ENCODE data around the gene TMEM91.
"Not testable (repeated sequence)": the region's sequence is repeated elsewhere in the genome, so short reads cannot be mapped to it uniquely, and the experiment has no call there.

The TMEM91 gene

DNA sequence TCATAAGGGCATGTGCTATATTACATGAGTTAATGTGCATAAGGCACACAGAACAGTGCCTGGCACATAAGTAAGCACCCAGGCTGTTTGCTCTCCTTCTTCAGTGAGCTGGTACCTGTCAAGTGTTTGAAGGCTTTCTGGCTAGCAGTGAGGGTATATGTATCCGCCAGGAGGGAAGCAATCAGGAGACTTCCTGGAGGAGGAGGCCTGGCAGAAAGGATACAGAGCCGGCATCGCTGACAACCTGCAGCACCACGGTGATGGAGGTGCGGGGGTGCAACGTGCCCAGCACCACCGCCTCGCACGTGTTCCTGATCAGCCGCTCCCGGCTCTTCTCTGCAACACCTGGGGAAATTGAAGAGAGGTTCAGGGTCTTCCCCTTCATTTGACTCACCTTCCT is 15.3 kb downstream of the TMEM91 start:
- no peak overlapping the region for H3K4me3 Mint-ChIP-seq
- no peaks in the 10 kb centered on the region for H3K9me3 Mint-ChIP-seq
- H3K27ac Mint-ChIP-seq: no peak overlapping the region
- H3K27me3 Mint-ChIP-seq: no peaks in the 10 kb centered on the region
- DNase-seq (no peak), ATAC-seq (no peak)
- peaks cover 17% of the 10 kb centered on the region for H3K4me1 Mint-ChIP-seq

DNA sequence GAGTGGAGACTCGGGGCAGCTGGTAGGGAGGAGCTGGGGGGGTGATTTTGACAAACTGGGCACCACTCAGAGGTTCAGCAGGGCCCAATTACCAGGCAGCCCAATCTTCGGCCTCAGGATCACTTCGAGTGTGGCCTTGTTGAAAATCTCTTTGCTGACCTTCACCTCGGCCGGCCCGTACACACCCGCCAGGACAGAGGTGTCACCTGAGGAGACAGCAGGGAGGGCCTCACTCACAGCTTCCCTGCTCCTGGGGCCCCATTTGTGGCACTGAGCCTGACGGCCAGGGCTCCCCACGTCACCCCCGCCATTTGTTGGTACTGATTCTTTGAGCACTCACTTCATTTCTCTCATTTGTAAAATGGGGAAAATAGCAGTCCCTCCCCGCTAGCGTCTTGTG is 16.4 kb downstream of the TMEM91 start:
- Mint-ChIP-seq H3K4me1 (peaks cover 17% of the 10 kb centered on the region), H3K4me3 (no peak overlapping the region)

DNA sequence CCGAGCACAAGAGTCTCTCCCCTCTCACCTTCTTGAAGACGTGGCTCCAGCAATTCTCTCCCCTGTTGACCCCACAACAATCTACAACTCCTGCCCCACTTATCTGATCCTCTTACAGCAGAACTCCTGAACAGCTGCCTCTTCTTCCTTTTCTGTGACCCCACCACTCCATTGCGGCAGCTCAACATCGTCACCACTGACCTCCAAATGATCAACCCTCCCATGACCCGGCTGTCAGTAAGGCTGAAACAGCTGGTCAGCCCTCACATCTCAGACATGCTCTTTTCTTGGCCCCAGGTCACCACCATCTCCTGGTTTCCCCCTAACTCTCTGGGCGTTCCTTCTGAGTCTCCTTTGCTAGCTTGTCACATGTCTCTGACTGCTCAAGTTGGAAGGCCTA is 19.0 kb downstream of the TMEM91 start:
- Mint-ChIP-seq H3K4me1 (peaks cover 37% of the 10 kb centered on the region), H3K4me3 (peak overlapping the region; percentile 6 to 44), H3K9me3 (no peaks in the 10 kb centered on the region), H3K27ac (peak overlapping the region in 1 of 2 donors; percentile 49), H3K27me3 (no peaks in the 10 kb centered on the region)
- DNase-seq (no peak), ATAC-seq (no peak)

More for the DNA sequence above, 16.4 kb downstream of the TMEM91 start:
- no peak overlapping the region for H3K27ac Mint-ChIP-seq
- H3K9me3 Mint-ChIP-seq: no peaks in the 10 kb centered on the region
- H3K27me3 Mint-ChIP-seq: no peaks in the 10 kb centered on the region
- no peak for ATAC-seq
- DNase-seq: no peak

DNA sequence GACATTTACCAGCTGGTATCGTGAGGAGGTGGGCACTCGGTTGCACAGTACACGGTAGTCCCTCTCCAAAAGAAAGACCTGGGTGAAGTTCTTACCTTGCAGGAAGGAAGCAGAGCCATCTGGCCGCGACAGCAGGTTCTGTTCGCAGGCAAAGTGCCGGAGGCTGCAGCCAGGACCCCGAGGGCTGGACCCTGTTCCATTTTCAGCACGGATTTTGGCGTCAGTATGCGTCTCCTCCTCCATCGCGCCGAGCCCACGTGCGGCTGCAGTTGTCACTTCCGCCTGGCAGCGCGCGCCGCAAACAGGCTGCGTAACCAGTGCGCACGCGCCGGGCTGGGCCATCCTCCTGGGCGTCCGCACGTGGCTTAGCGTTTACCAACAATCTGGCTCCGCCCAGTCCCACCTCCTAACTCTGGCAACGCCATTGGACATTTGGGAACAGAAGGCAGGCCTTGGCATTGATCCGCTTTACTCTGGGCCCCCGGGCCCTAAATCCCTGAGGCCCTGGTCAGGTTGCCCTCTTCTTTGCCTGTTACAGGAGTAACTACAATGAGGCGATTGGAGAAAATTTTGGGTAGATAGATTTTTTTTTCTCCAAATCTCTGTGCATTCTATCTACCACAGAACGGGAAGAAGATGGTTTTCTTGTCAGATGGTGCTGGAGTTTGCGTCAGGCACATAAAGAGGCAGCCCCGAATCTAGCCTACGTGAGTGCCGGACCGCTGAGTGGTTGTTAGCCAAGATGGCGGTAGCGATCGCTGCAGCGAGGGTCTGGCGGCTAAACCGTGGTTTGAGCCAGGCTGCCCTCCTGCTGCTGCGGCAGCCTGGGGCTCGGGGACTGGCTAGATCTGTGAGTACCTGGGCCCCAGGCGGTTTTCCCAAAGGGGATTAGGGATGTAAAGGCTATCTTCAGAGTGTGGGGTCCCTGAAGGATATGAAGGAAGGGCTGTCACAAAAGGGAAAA is 21.0 kb downstream of the TMEM91 start, which contains the start of the genes BCKDHA and EXOSC5:
BCKDHA (plus strand) TSS at position 733 of the 964 bp plus-strand sequence; CDS start at position 743, 10 bp downstream.
EXOSC5 (minus strand) TSS at position 274 of the 964 bp plus-strand sequence; CDS start at position 243, 31 bp downstream.
- ATAC-seq (peak; percentile 98), DNase-seq (peak; percentile 98 to 99)
- no peaks in the 10 kb centered on the region for H3K9me3 Mint-ChIP-seq
- H3K4me3 Mint-ChIP-seq: peak within 1 kb of the TSS; percentile 98 to 100
- peak within 1 kb of the TSS; percentile 100 for H3K27ac Mint-ChIP-seq
- H3K27me3 Mint-ChIP-seq: no peaks in the 10 kb centered on the region
- H3K4me1 Mint-ChIP-seq: peaks cover 43% of the 10 kb centered on the region

DNA sequence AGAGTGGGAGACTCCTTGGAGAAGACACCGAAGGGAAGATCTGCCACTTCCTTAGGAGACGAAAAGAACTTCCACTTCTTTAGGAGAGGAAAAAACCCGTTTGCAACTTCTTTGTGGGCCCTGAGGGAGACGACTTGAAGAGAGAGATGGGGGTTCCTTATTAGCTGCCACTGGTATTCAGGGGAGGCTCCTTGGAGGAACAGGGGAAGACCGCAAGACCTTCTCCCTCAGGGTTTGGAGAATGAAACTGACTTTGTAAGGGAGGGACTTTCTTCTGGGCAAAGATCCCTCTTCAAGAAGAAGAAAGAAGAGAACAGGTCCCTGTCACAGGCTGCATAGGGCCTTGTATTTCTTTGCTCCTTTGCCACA is 21.7 kb downstream of the TMEM91 start:
- DNase-seq: no peak
- no peak for ATAC-seq

DNA sequence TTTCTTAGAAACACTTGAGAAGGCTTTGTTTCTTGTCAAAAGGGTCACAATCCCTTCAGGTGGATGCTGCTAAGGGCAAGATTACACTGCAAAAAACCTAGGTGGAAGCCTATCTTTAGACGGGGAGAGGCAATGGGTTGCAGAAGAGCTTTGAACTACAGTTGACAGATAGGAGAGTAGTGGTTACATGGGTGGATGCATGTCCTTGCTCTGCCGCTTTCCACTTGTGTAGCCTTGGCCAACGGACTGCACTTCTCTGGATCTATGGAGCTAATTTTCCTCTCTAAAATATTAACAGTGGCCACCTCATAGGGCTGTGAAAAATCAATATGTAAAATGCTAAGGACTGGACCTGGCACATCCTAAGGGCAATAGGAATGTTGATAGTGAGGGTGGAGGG is 22.3 kb downstream of the TMEM91 start:
- peak overlapping the region; percentile 100 for H3K27ac Mint-ChIP-seq
- H3K4me1 Mint-ChIP-seq: peaks cover 51% of the 10 kb centered on the region
- no peaks in the 10 kb centered on the region for H3K27me3 Mint-ChIP-seq
- no peaks in the 10 kb centered on the region for H3K9me3 Mint-ChIP-seq
- H3K4me3 Mint-ChIP-seq: peak overlapping the region; percentile 98 to 100
- no peak for ATAC-seq
- DNase-seq: no peak

More for the DNA sequence above, 21.7 kb downstream of the TMEM91 start:
- Mint-ChIP-seq H3K27ac (peak overlapping the region; percentile 100), H3K4me3 (peak overlapping the region; percentile 98 to 100), H3K9me3 (no peaks in the 10 kb centered on the region), H3K27me3 (no peaks in the 10 kb centered on the region), H3K4me1 (peaks cover 45% of the 10 kb centered on the region)

DNA sequence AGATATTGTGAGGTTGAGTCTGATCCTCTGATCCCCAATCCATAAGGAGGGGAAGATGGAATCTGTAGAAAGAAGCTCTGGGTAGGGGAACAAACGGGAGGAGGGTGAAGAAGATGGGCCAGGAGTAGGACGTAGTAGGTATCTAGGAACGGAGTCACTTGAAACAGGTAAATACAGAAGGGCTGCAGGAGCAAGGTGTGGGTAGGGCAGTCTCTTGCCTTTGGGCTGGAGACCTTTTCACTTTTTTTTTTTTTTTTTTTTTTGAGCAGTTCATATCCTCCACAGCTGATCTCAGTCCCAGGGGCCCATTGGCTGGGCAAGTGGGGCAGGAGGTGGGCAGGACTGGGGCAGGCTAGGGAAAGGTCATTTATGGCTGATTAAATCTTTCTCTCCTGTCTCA is 22.8 kb downstream of the TMEM91 start:
- H3K27ac Mint-ChIP-seq: peak overlapping the region in 1 of 2 donors; percentile 14
- H3K4me1 Mint-ChIP-seq: peaks cover 55% of the 10 kb centered on the region
- peak overlapping the region; percentile 98 to 100 for H3K4me3 Mint-ChIP-seq
- DNase-seq (no peak), ATAC-seq (no peak)
- H3K9me3 Mint-ChIP-seq: no peaks in the 10 kb centered on the region
- H3K27me3 Mint-ChIP-seq: no peaks in the 10 kb centered on the region

DNA sequence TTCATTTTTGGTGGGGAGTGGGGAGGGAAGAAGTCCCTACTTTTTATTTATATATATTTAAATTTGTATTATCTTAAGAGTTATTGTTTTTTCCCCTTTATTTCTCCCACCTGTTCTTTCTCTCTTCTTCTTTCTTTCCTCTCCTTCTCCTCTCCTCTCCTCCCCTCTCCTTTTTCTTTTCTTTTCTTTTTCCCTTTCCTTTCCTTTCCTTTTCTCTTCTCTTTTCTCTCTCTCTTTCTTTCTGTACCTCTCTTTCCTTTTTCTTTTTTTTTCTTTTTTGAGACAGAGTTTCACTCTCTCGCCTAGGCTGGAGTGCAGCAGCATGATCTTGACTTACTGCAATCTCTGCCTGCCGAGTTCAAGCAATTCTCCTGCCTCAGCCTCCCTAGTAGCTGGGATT is 23.2 kb downstream of the TMEM91 start:
- H3K27me3 Mint-ChIP-seq: no peaks in the 10 kb centered on the region
- peaks cover 55% of the 10 kb centered on the region for H3K4me1 Mint-ChIP-seq
- no peaks in the 10 kb centered on the region for H3K9me3 Mint-ChIP-seq
- ATAC-seq: no peak
- peak overlapping the region in 1 of 2 donors; percentile 44 for H3K27ac Mint-ChIP-seq
- DNase-seq: no peak
- peak overlapping the region; percentile 44 for H3K4me3 Mint-ChIP-seq

DNA sequence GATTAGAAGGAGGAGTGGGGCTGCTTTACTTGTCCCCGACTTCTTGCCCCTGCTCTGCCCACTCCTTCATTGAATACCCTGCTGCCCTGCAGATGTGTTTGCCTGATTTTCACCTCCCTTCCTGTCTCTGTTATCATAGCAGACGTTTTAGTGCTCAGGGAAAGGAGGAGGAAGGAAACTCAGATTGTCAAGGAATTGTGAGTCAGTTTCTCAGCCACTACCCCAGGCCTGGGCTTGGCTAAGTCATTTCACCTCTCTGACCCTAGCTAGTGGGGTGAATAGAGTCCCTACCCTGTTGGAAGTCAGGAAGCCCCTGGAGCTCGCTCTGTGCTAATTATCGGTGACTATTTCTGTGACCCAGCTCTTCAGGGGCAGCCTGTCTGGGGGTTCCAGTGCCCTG is 25.1 kb downstream of the TMEM91 start:
- no peak overlapping the region for H3K4me3 Mint-ChIP-seq
- ATAC-seq (no peak), DNase-seq (no peak)
- H3K27ac Mint-ChIP-seq: no peak overlapping the region
- no peaks in the 10 kb centered on the region for H3K27me3 Mint-ChIP-seq
- no peaks in the 10 kb centered on the region for H3K9me3 Mint-ChIP-seq
- H3K4me1 Mint-ChIP-seq: peaks cover 39% of the 10 kb centered on the region

DNA sequence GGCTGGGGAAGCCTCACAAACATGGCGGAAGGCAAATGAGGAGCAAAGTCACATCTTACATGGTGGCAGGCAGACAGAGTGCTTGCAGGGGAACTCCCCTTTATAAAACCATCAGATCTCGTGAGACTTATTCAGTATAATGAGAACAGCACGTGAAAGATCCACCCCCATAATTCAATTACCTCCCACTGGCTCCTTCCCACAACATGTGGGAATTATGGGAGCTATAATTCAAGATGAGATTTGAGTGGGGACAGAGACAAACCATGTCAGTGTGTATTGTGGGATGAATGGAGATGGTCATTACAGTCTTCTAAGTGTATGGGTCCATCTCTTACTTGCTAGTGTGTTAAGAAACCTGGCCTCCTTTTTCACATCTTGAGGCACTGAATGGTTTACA is 25.7 kb downstream of the TMEM91 start:
- ATAC-seq (no peak), DNase-seq (no peak)
- H3K27me3 Mint-ChIP-seq: no peaks in the 10 kb centered on the region
- peaks cover 38% of the 10 kb centered on the region for H3K4me1 Mint-ChIP-seq
- H3K9me3 Mint-ChIP-seq: no peaks in the 10 kb centered on the region
- peak overlapping the region in 1 of 2 donors; percentile 12 for H3K27ac Mint-ChIP-seq
- H3K4me3 Mint-ChIP-seq: no peak overlapping the region

DNA sequence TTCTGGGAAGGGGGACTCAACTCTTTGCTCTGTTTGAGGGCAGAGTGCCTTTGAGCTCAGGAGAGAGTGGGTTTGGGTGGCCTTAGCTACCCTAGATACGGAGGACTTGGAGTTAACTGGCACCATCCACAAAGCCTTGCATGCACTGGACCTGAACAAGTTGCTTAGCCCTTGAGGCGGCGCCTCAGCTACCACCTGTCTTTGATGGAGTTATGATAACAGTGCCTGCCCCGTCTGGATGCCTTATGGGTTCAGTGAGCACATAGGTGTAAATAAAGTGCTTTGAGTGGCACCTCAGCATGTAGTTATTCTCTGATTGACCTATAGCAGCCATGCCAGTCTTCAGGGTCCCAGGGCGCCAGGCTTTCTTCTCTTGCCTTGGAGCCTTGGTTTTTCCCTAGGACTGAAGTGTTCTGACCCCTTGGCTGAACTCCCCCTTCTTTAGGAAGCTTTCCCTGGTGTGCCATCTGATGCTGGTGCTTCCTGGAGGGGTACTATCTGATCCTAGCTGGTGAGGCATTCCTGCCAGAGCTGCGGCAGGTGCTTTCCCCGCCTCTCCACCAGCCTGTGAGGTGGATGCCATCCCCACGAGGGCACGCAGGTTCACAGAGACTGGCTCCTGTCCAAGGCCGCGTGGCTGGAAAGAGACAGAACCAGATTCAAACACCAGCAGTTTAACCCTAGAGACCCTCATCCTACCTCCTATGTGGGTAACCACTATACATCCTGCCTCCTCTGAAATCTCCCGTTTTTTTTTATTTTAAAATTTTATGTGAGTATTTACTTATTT is 27.0 kb downstream of the TMEM91 start:
- ATAC-seq (no peak), DNase-seq (no peak)
- Mint-ChIP-seq H3K9me3 (no peaks in the 10 kb centered on the region), H3K27me3 (no peaks in the 10 kb centered on the region), H3K27ac (no peak overlapping the region), H3K4me1 (peaks cover 33% of the 10 kb centered on the region), H3K4me3 (no peak overlapping the region)

DNA sequence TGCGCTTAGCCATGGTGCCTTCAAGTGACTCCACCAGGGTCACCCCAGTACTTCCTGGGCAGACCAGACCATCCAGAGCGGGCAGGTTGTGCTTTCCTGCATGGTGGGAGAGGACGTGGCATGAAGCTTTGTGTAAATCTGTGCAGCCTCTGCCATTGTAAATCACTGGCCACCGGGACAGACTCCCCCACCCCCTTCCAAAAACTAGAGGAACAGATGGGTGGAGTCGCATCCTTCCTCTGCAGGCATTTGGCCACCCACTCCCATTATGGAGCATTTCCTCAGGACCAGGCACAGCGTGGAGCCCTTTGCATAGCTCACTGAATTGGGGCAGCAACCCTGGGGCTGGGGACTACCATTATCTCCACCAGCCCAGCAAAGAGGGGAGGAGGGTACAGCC is 29.4 kb downstream of the TMEM91 start:
- no peak overlapping the region for H3K4me3 Mint-ChIP-seq
- H3K9me3 Mint-ChIP-seq: no peaks in the 10 kb centered on the region
- H3K27me3 Mint-ChIP-seq: no peaks in the 10 kb centered on the region
- DNase-seq: no peak
- no peak for ATAC-seq
- H3K27ac Mint-ChIP-seq: no peak overlapping the region
- peaks cover 21% of the 10 kb centered on the region for H3K4me1 Mint-ChIP-seq

DNA sequence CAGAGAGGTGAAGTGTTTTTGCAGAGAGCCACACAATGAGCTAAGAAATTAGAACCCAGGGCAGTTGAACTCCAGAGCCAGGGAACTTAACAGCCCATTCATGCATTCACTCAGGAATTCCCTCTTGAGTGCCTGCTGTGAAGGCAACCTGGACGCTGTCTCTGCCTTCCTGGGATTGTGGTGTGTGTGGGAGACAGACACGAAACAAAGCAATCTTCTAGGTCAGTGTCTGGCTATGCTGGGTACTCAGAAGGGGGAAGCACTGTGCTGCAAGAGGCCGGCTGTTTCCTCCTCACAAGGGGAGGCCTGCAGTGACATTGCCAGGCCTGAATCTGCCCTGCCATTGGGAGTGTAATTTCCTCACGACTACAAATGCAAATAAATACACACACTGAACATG is 30.9 kb downstream of the TMEM91 start:
- Mint-ChIP-seq H3K27ac (no peak overlapping the region), H3K9me3 (no peaks in the 10 kb centered on the region), H3K4me3 (no peak overlapping the region), H3K27me3 (no peaks in the 10 kb centered on the region), H3K4me1 (peaks cover 17% of the 10 kb centered on the region)
- no peak for ATAC-seq
- DNase-seq: no peak

DNA sequence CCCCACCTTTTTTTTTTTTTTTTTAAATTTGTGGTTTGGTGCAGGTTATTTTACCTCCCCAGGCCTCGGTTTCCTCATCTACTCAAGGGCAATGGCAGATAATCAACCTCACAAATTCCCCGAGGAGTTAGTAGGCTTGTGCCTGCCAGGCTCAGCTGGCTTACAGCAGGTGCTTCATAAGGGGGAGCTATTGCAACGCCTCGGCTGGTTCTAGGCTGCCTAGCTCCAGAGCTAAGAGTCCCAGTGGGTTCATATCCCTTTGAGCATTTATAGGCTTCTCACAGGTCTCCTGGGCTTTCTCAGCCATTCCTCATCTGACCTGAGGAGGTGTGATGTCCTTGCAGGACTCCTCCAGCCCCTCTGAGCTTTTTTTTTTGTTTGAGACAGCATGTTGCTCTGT is 31.9 kb downstream of the TMEM91 start:
- H3K4me3 Mint-ChIP-seq: no peak overlapping the region
- DNase-seq (no peak), ATAC-seq (no peak)
- no peak overlapping the region for H3K27ac Mint-ChIP-seq
- H3K27me3 Mint-ChIP-seq: no peaks in the 10 kb centered on the region
- peaks cover 12% of the 10 kb centered on the region for H3K4me1 Mint-ChIP-seq
- no peaks in the 10 kb centered on the region for H3K9me3 Mint-ChIP-seq

DNA sequence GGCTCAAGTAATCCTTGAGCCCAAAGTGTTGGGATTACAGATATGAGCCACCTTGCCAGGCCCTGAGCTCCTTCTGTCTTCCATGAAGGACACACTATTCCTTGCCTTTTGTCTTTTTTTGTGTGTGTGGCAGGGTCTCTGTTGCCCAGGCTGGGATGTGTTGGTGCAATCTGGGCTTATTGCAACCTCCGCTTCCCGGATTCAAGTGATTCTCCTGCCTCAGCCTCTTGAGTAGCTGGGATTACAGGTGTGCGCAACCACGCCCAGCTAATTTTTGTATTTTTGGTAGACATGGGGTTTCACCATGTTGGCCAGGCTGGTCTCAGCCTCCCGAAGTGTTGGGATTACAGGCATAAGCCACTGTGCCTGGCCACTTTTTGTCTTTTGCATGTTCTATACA is 32.5 kb downstream of the TMEM91 start:
- H3K27ac Mint-ChIP-seq, ATAC-seq, H3K4me3 Mint-ChIP-seq, H3K9me3 Mint-ChIP-seq, H3K27me3 Mint-ChIP-seq, DNase-seq, H3K4me1 Mint-ChIP-seq: not testable (repeated sequence)

DNA sequence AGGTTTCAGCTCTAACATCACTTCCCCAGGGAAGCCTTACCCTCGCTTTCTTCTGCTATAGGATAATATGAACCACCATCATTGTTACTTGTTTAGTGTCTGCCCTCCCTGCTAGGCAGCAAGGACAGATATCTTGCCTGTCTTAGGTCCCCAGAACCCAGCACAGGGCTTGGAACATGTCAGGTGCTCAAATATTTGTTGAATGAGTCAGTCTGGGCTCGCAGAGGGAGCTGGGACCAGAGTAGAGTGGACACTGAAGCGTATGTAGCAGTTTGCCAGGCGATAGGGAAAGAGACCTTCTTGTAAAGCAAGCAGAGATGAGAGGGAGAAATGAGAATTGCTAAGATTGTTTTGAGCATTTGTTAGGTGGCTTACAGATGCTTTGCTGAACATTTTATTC is 33.0 kb downstream of the TMEM91 start:
- Mint-ChIP-seq H3K4me3 (no peak overlapping the region), H3K27ac (no peak overlapping the region), H3K27me3 (no peaks in the 10 kb centered on the region), H3K9me3 (no peaks in the 10 kb centered on the region), H3K4me1 (peaks cover 5% of the 10 kb centered on the region)
- ATAC-seq (no peak), DNase-seq (no peak)

All from stimulated activated naive CD8-positive, alpha-beta T cell treated with anti-CD3 and anti-CD28 coated beads, Interleukin-15, amount 100 ng/mL, for 72 hours (primary cell).